ENCODE data around the gene OIP5. TPM values are rescaled to one million over a fixed set of nuclear protein-coding genes. Genes with fewer than 3 reads are reported as not detected.
"Not testable (repeated sequence)": the region's sequence is repeated elsewhere in the genome, so short reads cannot be mapped to it uniquely, and the experiment has no call there.

Gene OIP5
- polyA plus RNA-seq, 1 donor from 2014 or later = 1.7 TPM

DNA sequence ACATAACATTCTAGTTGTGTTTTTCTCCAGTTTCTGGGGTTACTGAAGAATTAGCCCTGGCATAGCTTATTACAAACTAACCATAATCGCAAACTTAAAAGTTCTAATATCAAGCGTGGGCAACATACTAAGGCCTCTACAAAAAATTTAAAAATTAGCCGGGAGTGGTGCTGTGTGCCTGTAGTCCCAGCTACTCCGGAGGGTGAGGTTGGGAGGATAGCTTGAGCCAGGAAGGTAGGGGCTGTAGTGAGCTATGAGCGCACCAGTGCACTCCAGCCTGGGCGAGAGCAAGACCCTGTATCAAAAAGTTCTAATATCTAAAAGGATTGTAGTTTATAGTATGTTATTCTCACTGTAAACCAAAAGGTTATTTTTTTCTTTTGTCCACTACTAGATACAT, 1.1 kb downstream of the OIP5 start:
- no peak overlapping the region for H2AFZ ChIP-seq (ENCODE audit: low read depth, low read length)
- H3K9ac ChIP-seq (ENCODE audit: low read length) = no peak overlapping the region
- no peaks in the 10 kb centered on the region for H3F3A ChIP-seq (ENCODE audit: insufficient read depth, low read length, poor library complexity, severe bottlenecking)
- H3K9me3 ChIP-seq (ENCODE audit: low read length) = no peaks in the 10 kb centered on the region
- H3K4me2 ChIP-seq (ENCODE audit: low read length) = no peak overlapping the region
- H3K4me3 ChIP-seq (ENCODE audit: low read length) = peak overlapping the region; percentile 84
- H3K27me3 ChIP-seq (ENCODE audit: insufficient read depth, low read depth, low read length) = no peaks in the 10 kb centered on the region
- no peak overlapping the region for H3K27ac ChIP-seq (ENCODE audit: low read length)
- peaks cover 7% of the 10 kb centered on the region for H3K79me2 ChIP-seq (replicated peaks; ENCODE audit: insufficient read depth, low read length)
- no peaks in the 10 kb centered on the region for H4K20me1 ChIP-seq (ENCODE audit: insufficient read depth)
- H3K9me2 ChIP-seq (ENCODE audit: insufficient read depth, low read length) = no peaks in the 10 kb centered on the region
- no peaks in the 10 kb centered on the region for H3K36me3 ChIP-seq (ENCODE audit: insufficient read depth, low read length)
- no peak for TF ChIP-seq MXI1 (conservative IDR thresholded peaks at IDR 0.05; ENCODE audit: poor library complexity, severe bottlenecking)
- TF ChIP-seq SMC3 (conservative IDR thresholded peaks at IDR 0.05; ENCODE audit: poor library complexity) = no peak
- TF ChIP-seq POLR2AphosphoS5 (IDR thresholded peaks at IDR 0.05) = no peak
- TF ChIP-seq, protein P1, sequence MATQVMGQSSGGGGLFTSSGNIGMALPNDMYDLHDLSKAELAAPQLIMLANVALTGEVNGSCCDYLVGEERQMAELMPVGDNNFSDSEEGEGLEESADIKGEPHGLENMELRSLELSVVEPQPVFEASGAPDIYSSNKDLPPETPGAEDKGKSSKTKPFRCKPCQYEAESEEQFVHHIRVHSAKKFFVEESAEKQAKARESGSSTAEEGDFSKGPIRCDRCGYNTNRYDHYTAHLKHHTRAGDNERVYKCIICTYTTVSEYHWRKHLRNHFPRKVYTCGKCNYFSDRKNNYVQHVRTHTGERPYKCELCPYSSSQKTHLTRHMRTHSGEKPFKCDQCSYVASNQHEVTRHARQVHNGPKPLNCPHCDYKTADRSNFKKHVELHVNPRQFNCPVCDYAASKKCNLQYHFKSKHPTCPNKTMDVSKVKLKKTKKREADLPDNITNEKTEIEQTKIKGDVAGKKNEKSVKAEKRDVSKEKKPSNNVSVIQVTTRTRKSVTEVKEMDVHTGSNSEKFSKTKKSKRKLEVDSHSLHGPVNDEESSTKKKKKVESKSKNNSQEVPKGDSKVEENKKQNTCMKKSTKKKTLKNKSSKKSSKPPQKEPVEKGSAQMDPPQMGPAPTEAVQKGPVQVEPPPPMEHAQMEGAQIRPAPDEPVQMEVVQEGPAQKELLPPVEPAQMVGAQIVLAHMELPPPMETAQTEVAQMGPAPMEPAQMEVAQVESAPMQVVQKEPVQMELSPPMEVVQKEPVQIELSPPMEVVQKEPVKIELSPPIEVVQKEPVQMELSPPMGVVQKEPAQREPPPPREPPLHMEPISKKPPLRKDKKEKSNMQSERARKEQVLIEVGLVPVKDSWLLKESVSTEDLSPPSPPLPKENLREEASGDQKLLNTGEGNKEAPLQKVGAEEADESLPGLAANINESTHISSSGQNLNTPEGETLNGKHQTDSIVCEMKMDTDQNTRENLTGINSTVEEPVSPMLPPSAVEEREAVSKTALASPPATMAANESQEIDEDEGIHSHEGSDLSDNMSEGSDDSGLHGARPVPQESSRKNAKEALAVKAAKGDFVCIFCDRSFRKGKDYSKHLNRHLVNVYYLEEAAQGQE (IDR thresholded peaks at IDR 0.05; ENCODE audit: borderline replicate concordance) = no peak
- no peak for TF ChIP-seq EZH2 (IDR thresholded peaks at IDR 0.05; ENCODE audit: borderline replicate concordance, insufficient read depth, low read length, poor library complexity, severe bottlenecking)
- no peak for TF ChIP-seq RAD21 (conservative IDR thresholded peaks at IDR 0.05)
- no peak for TF ChIP-seq TAF1 (IDR thresholded peaks at IDR 0.05; ENCODE audit: low read depth)
- TF ChIP-seq CTCF (IDR thresholded peaks at IDR 0.05; ENCODE audit: poor library complexity, severe bottlenecking) = no peak
- TF ChIP-seq EP300 (conservative IDR thresholded peaks at IDR 0.05; ENCODE audit: poor library complexity, severe bottlenecking) = no peak

- H3K27me3 ChIP-seq (ENCODE audit: insufficient read depth, low read depth, low read length) = no peaks in the 10 kb centered on the region
- H4K20me1 ChIP-seq (ENCODE audit: insufficient read depth) = no peaks in the 10 kb centered on the region
- H3K79me2 ChIP-seq (replicated peaks; ENCODE audit: insufficient read depth, low read length) = no peaks in the 10 kb centered on the region
- H3K4me2 ChIP-seq (ENCODE audit: low read length) = no peak overlapping the region
- H3K9ac ChIP-seq (ENCODE audit: low read length) = no peak overlapping the region
- no peak overlapping the region for H2AFZ ChIP-seq (ENCODE audit: low read depth, low read length)
- TF ChIP-seq TAF1 (IDR thresholded peaks at IDR 0.05; ENCODE audit: low read depth) (no peak), MXI1 (conservative IDR thresholded peaks at IDR 0.05; ENCODE audit: poor library complexity, severe bottlenecking) (no peak), CTCF (IDR thresholded peaks at IDR 0.05; ENCODE audit: poor library complexity, severe bottlenecking) (no peak), SMC3 (conservative IDR thresholded peaks at IDR 0.05; ENCODE audit: poor library complexity) (no peak), EP300 (conservative IDR thresholded peaks at IDR 0.05; ENCODE audit: poor library complexity, severe bottlenecking) (no peak), POLR2AphosphoS5 (IDR thresholded peaks at IDR 0.05) (no peak), EZH2 (IDR thresholded peaks at IDR 0.05; ENCODE audit: borderline replicate concordance, insufficient read depth, low read length, poor library complexity, severe bottlenecking) (no peak), RAD21 (conservative IDR thresholded peaks at IDR 0.05) (no peak)
- TF ChIP-seq, protein P1 (IDR thresholded peaks at IDR 0.05; ENCODE audit: borderline replicate concordance) = no peak
- H3F3A ChIP-seq (ENCODE audit: insufficient read depth, low read length, poor library complexity, severe bottlenecking) = no peaks in the 10 kb centered on the region
- H3K9me3 ChIP-seq (ENCODE audit: low read length) = no peaks in the 10 kb centered on the region
- H3K4me3 ChIP-seq (ENCODE audit: low read length) = no peak overlapping the region
- H3K9me2 ChIP-seq (ENCODE audit: insufficient read depth, low read length) = no peaks in the 10 kb centered on the region
- no peaks in the 10 kb centered on the region for H3K36me3 ChIP-seq (ENCODE audit: insufficient read depth, low read length)
- no peak overlapping the region for H3K27ac ChIP-seq (ENCODE audit: low read length)
Observed at GRCh38 chr15:41323611-41324010, 8.8 kb downstream of the OIP5 start.

GRCh38 chr15:41320805-41321330, 11.5 kb downstream of the OIP5 start:
- H3K79me2 ChIP-seq (replicated peaks; ENCODE audit: insufficient read depth, low read length); H3K4me2 ChIP-seq (ENCODE audit: low read length); H4K20me1 ChIP-seq (ENCODE audit: insufficient read depth); H2AFZ ChIP-seq (ENCODE audit: low read depth, low read length); H3K36me3 ChIP-seq (ENCODE audit: insufficient read depth, low read length); H3K9me2 ChIP-seq (ENCODE audit: insufficient read depth, low read length); H3F3A ChIP-seq (ENCODE audit: insufficient read depth, low read length, poor library complexity, severe bottlenecking); H3K27me3 ChIP-seq (ENCODE audit: insufficient read depth, low read depth, low read length); H3K9me3 ChIP-seq (ENCODE audit: low read length); H3K27ac ChIP-seq (ENCODE audit: low read length); H3K9ac ChIP-seq (ENCODE audit: low read length); H3K4me3 ChIP-seq (ENCODE audit: low read length): not testable (repeated sequence)

All from neural cell (in vitro differentiated cells).